ENCODE measurements around the gene VSIG4. TPM values are rescaled to one million over a fixed set of nuclear protein-coding genes. Genes with fewer than 3 reads are reported as not detected.

Gene VSIG4
- total RNA-seq, 1 donor from 2014 or later, result 569 TPM

GRCh38 chrX:65993915-65994460 lies 45.9 kb downstream of the VSIG4 start:
- no peak overlapping the region for H3K27ac ChIP-seq
- ATAC-seq (no peak), DNase-seq (no peak)
- no peak for TF ChIP-seq CTCF (IDR thresholded peaks at IDR 0.05)
- no peaks in the 10 kb centered on the region for H3K4me1 ChIP-seq
- no peaks in the 10 kb centered on the region for H3K36me3 ChIP-seq
- no peaks in the 10 kb centered on the region for H3K27me3 ChIP-seq (ENCODE audit: low read depth)
- intact Hi-C loops (cut with DNase I), result no loop called here
- H3K4me3 ChIP-seq, result no peak overlapping the region
- no peaks in the 10 kb centered on the region for H3K9me3 ChIP-seq

GRCh38 chrX:65993332-65993731 lies 46.5 kb downstream of the VSIG4 start:
- TF ChIP-seq CTCF (IDR thresholded peaks at IDR 0.05), result no peak
- Histone ChIP-seq H3K4me1 (no peaks in the 10 kb centered on the region), H3K9me3 (no peaks in the 10 kb centered on the region), H3K27me3 (ENCODE audit: low read depth) (no peaks in the 10 kb centered on the region), H3K36me3 (no peaks in the 10 kb centered on the region), H3K27ac (no peak overlapping the region), H3K4me3 (no peak overlapping the region)
- DNase-seq (no peak), ATAC-seq (no peak)
- intact Hi-C loops (cut with DNase I), result no loop called here

- H3K27ac ChIP-seq, result no peak overlapping the region
- H3K4me3 ChIP-seq, result no peak overlapping the region
- H3K27me3 ChIP-seq (ENCODE audit: low read depth), result no peaks in the 10 kb centered on the region
- no peak for TF ChIP-seq CTCF (IDR thresholded peaks at IDR 0.05)
- intact Hi-C loops (cut with DNase I), result no loop called here
- H3K4me1 ChIP-seq, result peaks cover 13% of the 10 kb centered on the region
- DNase-seq (no peak), ATAC-seq (no peak)
- no peaks in the 10 kb centered on the region for H3K36me3 ChIP-seq
- H3K9me3 ChIP-seq, result no peaks in the 10 kb centered on the region
Observed at GRCh38 chrX:65990702-65991101, 49.2 kb downstream of the VSIG4 start.

GRCh38 chrX:65987811-65988210 lies 52.1 kb downstream of the VSIG4 start:
- ATAC-seq (no peak), DNase-seq (no peak)
- Histone ChIP-seq H3K36me3 (no peaks in the 10 kb centered on the region), H3K4me3 (no peak overlapping the region), H3K9me3 (no peaks in the 10 kb centered on the region), H3K4me1 (peaks cover 13% of the 10 kb centered on the region), H3K27me3 (ENCODE audit: low read depth) (no peaks in the 10 kb centered on the region), H3K27ac (no peak overlapping the region)
- TF ChIP-seq CTCF (IDR thresholded peaks at IDR 0.05), result no peak
- intact Hi-C loops (cut with DNase I), result loop anchor here (10.0 kb wide), 1 partner anchor 393 kb away; no protein-coding TSS in a partner anchor

GRCh38 chrX:65985922-65986588 lies 53.8 kb downstream of the VSIG4 start:
- ATAC-seq, result peak; percentile 80 to 93
- no peak for DNase-seq
- peak; percentile 48 for TF ChIP-seq CTCF (IDR thresholded peaks at IDR 0.05)
- no peaks in the 10 kb centered on the region for H3K9me3 ChIP-seq
- intact Hi-C loops (cut with DNase I), result loop anchor here (10.0 kb wide), 1 partner anchor 391 kb away; no protein-coding TSS in a partner anchor
- H3K27me3 ChIP-seq (ENCODE audit: low read depth), result no peaks in the 10 kb centered on the region
- peaks cover 13% of the 10 kb centered on the region for H3K4me1 ChIP-seq
- H3K4me3 ChIP-seq, result no peak overlapping the region
- H3K27ac ChIP-seq, result no peak overlapping the region
- H3K36me3 ChIP-seq, result no peaks in the 10 kb centered on the region

Data from lower lobe of right lung (tissue), 2 donors.